SK-N-MC (cell line): ENCODE data around the gene TLK2.

Source experiments
- DNase-seq: peaks from one replicate; pipeline ENCODE4 v3.0.0-alpha.2; 2011; ENCODE audit warnings: low read depth, low spot score
- H3K27ac ChIP-seq: fragments of 200-600 bp; sonication (generic); 2 replicates; pipeline ENCODE4 v1.5.1; 2016; ENCODE audit warnings: mixed run types
- H3K36me3 ChIP-seq: fragments of 200-600 bp; sonication (generic); 2 replicates; pipeline ENCODE4 v1.6.1; 2017; ENCODE audit warnings: antibody characterized with exemption, low read length, mixed read lengths; ENCODE audit not compliant: insufficient read depth
- H3K4me3 ChIP-seq: fragments of 200-600 bp; sonication (generic); 2 replicates; pipeline ENCODE4 v1.5.1; 2016
- H3K9ac ChIP-seq: fragments of 200-600 bp; sonication (generic); 2 replicates; pipeline ENCODE4 v1.8.0; 2017; ENCODE audit warnings: mixed run types, mixed read lengths; ENCODE audit not compliant: insufficient read length
- H3K9me3 ChIP-seq: fragments of 200-600 bp; sonication (generic); 2 replicates; pipeline ENCODE4 v1.6.1; 2017; ENCODE audit warnings: low read depth, mild to moderate bottlenecking, antibody characterized with exemption, low read length, moderate library complexity, mixed read lengths
- EZH2 ChIP-seq: fragments of 200-600 bp; sonication (generic); IDR thresholded peaks from one replicate; pipeline ENCODE4 v1.6.1; 2017; ENCODE audit warnings: antibody characterized with exemption
- FOXP2 ChIP-seq: optimal IDR thresholded peaks from 2 replicates; pipeline ENCODE3; 2011; ENCODE audit warnings: mild to moderate bottlenecking, moderate library complexity; ENCODE audit not compliant: insufficient read depth; ENCODE audit errors: extremely low read length, control extremely low read depth
- POLR2AphosphoS5 ChIP-seq: IDR thresholded peaks from 2 replicates; pipeline ENCODE4 v1.6.1; 2012; ENCODE audit warnings: mild to moderate bottlenecking, low read depth, low read length, borderline replicate concordance

TLK2 gene

GRCh38 chr17:62627904-62628633 is 149.4 kb downstream of the TLK2 start:
- H3K36me3 ChIP-seq, result no peaks in the 10 kb centered on the region; the same call in 1 of the 2 replicates
- TF ChIP-seq POLR2AphosphoS5 (no peak; the same call in 1 of the 2 replicates), EZH2 (no peak), FOXP2 (no peak)
- H3K9me3 ChIP-seq, result no peaks in the 10 kb centered on the region
- peak overlapping the region; percentile 92 for H3K4me3 ChIP-seq
- H3K27ac ChIP-seq, result peak overlapping the region; percentile 82
- DNase-seq, result no peak
- H3K9ac ChIP-seq, result peak overlapping the region; percentile 86

- Histone ChIP-seq H3K9ac (peak overlapping the region; percentile 86), H3K9me3 (no peaks in the 10 kb centered on the region), H3K27ac (peak overlapping the region; percentile 82), H3K4me3 (peak overlapping the region; percentile 92), H3K36me3 (no peaks in the 10 kb centered on the region; the same call in 1 of the 2 replicates)
- TF ChIP-seq EZH2, result no peak
- no peak for TF ChIP-seq POLR2AphosphoS5
- no peak for TF ChIP-seq FOXP2
- no peak for DNase-seq
Measured at GRCh38 chr17:62628831-62629555, 150.4 kb downstream of the TLK2 start.

GRCh38 chr17:62629556-62630364 is 151.1 kb downstream of the TLK2 start:
- H3K9ac ChIP-seq, result no peak overlapping the region
- no peaks in the 10 kb centered on the region for H3K9me3 ChIP-seq
- peak overlapping the region; percentile 92 for H3K4me3 ChIP-seq
- TF ChIP-seq FOXP2 (no peak), EZH2 (no peak), POLR2AphosphoS5 (no peak)
- H3K27ac ChIP-seq, result no peak overlapping the region
- no peak for DNase-seq
- no peaks in the 10 kb centered on the region; the same call in 1 of the 2 replicates for H3K36me3 ChIP-seq

- H3K9me3 ChIP-seq, result no peaks in the 10 kb centered on the region
- H3K9ac ChIP-seq, result no peak overlapping the region
- H3K27ac ChIP-seq, result peak overlapping the region; percentile 16; the same call in 1 of the 2 replicates
- H3K4me3 ChIP-seq, result 0 out of 2 replicates have a peak overlapping the region, but pooled peaks have one; percentile 10
- peaks cover 5% of the 10 kb centered on the region; the same call in 1 of the 2 replicates for H3K36me3 ChIP-seq
- DNase-seq, result no peak
- TF ChIP-seq EZH2 (no peak), FOXP2 (no peak), POLR2AphosphoS5 (no peak)
Measured at GRCh38 chr17:62630365-62631085, 151.9 kb downstream of the TLK2 start.

- no peak for DNase-seq
- Histone ChIP-seq H3K36me3 (peaks cover 5% of the 10 kb centered on the region; the same call in 1 of the 2 replicates), H3K9me3 (no peaks in the 10 kb centered on the region), H3K4me3 (no peak overlapping the region), H3K27ac (no peak overlapping the region), H3K9ac (no peak overlapping the region)
- TF ChIP-seq FOXP2, result no peak
- TF ChIP-seq POLR2AphosphoS5, result no peak
- TF ChIP-seq EZH2, result no peak
Measured at GRCh38 chr17:62631086-62631935, 152.7 kb downstream of the TLK2 start.

- H3K4me3 ChIP-seq, result no peak overlapping the region
- H3K9me3 ChIP-seq, result no peaks in the 10 kb centered on the region
- H3K27ac ChIP-seq, result peak overlapping the region; percentile 67; the same call in 1 of the 2 replicates
- peak overlapping the region; percentile 23 for H3K9ac ChIP-seq
- TF ChIP-seq POLR2AphosphoS5 (no peak), FOXP2 (no peak), EZH2 (no peak)
- peaks cover 5% of the 10 kb centered on the region; the same call in 1 of the 2 replicates for H3K36me3 ChIP-seq
- no peak for DNase-seq
Measured at GRCh38 chr17:62631936-62632924, 153.6 kb downstream of the TLK2 start.
